ENCODE results near the gene CHPF2.

GRCh38 chr7:151186640-151187408 lies 45.5 kb upstream of the CHPF2 start, which contains the start of gene ASB10:
- TF ChIP-seq, protein P1, sequence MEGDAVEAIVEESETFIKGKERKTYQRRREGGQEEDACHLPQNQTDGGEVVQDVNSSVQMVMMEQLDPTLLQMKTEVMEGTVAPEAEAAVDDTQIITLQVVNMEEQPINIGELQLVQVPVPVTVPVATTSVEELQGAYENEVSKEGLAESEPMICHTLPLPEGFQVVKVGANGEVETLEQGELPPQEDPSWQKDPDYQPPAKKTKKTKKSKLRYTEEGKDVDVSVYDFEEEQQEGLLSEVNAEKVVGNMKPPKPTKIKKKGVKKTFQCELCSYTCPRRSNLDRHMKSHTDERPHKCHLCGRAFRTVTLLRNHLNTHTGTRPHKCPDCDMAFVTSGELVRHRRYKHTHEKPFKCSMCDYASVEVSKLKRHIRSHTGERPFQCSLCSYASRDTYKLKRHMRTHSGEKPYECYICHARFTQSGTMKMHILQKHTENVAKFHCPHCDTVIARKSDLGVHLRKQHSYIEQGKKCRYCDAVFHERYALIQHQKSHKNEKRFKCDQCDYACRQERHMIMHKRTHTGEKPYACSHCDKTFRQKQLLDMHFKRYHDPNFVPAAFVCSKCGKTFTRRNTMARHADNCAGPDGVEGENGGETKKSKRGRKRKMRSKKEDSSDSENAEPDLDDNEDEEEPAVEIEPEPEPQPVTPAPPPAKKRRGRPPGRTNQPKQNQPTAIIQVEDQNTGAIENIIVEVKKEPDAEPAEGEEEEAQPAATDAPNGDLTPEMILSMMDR (IDR thresholded peaks at IDR 0.05): no peak
- no peak for TF ChIP-seq POLR2A (IDR thresholded peaks at IDR 0.05)
- TF ChIP-seq EP300 (IDR thresholded peaks at IDR 0.05): no peak

Data from tibial nerve (tissue), 4 donors.